Esophagus muscularis mucosa (tissue), 3 donors: ENCODE measurements around the gene CPA5.

ENCODE experiments used
- POLR2A ChIP-seq: fragments of 450-650 bp; IDR thresholded peaks from one replicate; pipeline ENCODE4 v1.6.1; 2017; ENCODE audit warnings: antibody characterized with exemption, moderate library complexity, mild to moderate bottlenecking, low read depth
- TF ChIP-seq, protein P1 (sequence below), 3 experiments: fragments of 200-600 bp in 2 of 3; fragments of 450-650 bp in 1 of 3; sonication (generic) in 2 of 3; IDR thresholded peaks; one replicate each; pipeline ENCODE4 v1.5.1; 2017 to 2019; ENCODE audit warnings: antibody characterized with exemption in 3 of 3, mild to moderate bottlenecking in 2 of 3, moderate library complexity in 1 of 3

DNA sequence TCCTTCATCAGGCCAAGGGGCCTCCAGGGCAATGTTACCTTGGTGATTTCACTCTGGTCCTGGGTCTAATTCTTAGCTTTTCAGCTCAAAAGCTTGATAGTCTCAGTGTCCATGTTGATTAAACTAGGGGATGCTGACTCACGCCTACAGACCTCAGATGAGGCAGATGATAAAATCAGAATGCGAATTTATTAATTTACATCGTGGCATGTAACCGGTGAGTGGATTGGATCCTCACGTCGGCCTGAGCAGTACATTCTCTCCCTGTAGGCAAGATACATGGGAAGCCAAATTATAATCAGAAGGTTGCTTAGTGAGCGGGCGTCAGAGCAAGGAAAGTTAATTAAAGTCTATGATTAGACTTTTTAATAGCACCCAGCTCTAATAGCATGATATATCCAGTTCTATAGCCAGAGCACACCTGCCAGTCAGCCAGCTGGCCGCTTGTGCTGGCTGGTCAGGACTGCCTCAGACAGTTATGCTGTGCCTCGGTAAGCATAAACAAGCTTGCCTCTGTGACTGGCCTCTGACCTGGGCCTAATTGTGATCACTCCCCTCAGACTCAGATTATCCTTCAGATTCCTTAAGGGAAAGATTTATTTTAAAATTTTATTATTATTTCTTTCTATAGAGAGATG is 20.2 kb upstream of the CPA5 start:
- TF ChIP-seq, protein P1, sequence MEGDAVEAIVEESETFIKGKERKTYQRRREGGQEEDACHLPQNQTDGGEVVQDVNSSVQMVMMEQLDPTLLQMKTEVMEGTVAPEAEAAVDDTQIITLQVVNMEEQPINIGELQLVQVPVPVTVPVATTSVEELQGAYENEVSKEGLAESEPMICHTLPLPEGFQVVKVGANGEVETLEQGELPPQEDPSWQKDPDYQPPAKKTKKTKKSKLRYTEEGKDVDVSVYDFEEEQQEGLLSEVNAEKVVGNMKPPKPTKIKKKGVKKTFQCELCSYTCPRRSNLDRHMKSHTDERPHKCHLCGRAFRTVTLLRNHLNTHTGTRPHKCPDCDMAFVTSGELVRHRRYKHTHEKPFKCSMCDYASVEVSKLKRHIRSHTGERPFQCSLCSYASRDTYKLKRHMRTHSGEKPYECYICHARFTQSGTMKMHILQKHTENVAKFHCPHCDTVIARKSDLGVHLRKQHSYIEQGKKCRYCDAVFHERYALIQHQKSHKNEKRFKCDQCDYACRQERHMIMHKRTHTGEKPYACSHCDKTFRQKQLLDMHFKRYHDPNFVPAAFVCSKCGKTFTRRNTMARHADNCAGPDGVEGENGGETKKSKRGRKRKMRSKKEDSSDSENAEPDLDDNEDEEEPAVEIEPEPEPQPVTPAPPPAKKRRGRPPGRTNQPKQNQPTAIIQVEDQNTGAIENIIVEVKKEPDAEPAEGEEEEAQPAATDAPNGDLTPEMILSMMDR (IDR thresholded peaks at IDR 0.05): no peak
- no peak for TF ChIP-seq POLR2A
